ENCODE data around the gene RARB.

Gene RARB

DNA sequence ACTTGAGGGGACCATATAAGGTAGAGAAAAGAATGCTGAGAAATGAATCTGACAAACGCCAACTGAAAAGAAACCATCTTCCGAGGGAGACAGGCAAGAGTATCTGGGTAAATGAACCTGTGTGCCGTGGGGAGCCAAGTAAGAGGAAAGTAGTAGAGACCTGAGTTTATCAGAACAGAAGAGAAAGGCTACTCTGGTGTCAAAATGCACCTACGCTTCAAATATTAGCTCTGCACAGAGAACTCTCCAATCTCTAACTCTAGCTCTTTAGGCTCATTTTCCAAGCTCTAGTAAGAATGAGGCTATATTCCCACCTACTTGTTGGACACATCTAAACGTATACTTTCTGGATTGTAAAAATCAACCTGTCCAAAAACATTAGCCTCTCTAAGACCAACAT is 183.1 kb downstream of the RARB start:
- DNase-seq (ENCODE audit: low spot score) = no peak
- TF ChIP-seq, protein P1, sequence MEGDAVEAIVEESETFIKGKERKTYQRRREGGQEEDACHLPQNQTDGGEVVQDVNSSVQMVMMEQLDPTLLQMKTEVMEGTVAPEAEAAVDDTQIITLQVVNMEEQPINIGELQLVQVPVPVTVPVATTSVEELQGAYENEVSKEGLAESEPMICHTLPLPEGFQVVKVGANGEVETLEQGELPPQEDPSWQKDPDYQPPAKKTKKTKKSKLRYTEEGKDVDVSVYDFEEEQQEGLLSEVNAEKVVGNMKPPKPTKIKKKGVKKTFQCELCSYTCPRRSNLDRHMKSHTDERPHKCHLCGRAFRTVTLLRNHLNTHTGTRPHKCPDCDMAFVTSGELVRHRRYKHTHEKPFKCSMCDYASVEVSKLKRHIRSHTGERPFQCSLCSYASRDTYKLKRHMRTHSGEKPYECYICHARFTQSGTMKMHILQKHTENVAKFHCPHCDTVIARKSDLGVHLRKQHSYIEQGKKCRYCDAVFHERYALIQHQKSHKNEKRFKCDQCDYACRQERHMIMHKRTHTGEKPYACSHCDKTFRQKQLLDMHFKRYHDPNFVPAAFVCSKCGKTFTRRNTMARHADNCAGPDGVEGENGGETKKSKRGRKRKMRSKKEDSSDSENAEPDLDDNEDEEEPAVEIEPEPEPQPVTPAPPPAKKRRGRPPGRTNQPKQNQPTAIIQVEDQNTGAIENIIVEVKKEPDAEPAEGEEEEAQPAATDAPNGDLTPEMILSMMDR (IDR thresholded peaks at IDR 0.05; ENCODE audit: extremely low read depth, missing control alignments) = no peak

DNA sequence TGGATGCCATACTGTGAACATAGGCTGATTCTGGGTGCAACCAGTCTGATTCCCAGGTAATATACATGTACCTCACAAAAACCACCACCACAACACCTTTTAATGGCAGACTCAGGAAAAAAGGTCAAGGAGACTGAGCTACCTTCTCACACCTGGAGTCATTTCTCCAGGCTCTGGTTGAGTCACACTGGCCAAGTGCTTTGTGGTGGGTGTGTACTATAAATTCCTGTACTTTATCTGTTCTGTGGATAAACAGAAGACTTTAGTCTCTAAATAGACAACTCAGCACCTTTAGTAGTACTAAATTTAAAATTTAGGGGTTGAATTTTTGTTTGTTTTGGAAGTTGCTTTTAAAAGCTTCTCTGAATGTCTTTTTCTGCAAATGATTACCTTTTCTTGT is 190.0 kb downstream of the RARB start:
- DNase-seq (ENCODE audit: low spot score) = no peak
- TF ChIP-seq, protein P1 (IDR thresholded peaks at IDR 0.05; ENCODE audit: extremely low read depth, missing control alignments) = no peak

DNA sequence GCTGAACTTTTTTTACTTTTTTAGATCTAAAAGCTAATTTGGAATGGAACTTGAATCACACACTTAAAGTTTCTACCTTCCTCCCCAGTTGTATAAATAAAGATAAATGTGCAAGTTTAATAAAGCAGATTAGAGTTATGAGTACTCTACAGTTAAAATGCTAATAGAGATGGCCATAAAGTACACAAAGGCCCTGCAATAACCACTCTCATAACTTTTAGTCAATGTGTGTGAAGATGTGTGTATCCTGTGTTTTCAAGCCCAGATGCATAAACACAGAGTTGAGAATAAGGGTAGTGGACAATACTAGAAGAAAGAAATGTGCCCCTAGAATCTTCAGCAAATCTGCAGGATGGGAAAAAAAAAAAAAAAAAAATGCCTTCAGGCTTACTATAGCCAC is 191.3 kb downstream of the RARB start:
- no peak for DNase-seq (ENCODE audit: low spot score)
- TF ChIP-seq, protein P1 (IDR thresholded peaks at IDR 0.05; ENCODE audit: extremely low read depth, missing control alignments) = no peak

DNA sequence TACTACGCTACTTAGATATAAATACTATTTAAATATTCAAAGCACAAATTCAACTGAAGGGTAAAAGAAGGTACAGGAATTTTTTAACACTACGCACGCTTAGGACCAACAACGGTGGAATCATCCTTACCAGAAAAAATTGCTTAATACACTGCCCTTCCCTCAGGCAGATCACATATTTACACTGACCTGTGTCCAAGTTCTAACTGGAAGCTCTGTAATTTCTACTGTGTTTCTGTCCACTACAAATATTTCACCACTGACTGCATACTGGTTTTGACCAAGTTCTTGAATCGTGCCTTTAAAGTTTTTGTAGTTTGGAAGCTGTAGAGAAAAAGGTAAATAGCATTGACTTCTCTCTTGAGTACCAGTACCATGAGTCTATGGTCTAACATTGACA is 192.4 kb downstream of the RARB start:
- no peak for DNase-seq (ENCODE audit: low spot score)
- TF ChIP-seq, protein P1 (IDR thresholded peaks at IDR 0.05; ENCODE audit: extremely low read depth, missing control alignments) = no peak

DNA sequence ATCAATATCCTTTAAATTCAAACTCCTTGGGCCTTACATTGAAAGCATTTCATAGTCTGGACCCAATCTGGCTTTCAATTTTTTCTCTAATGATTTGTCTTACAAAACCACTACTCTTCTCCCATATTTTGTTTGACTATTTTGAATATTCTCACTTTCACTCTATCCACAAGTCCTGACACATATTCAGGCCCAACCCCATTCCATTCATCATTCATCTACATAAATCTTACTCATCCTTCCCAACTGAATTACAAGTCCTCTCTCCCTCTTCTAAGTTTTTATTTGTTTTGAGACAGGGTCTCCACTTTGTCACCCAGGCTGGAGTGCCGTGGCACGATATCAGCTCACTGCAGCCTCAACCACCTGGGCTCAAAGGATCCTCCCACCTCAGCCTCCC is 193.0 kb downstream of the RARB start:
- DNase-seq (ENCODE audit: low spot score) = no peak
- TF ChIP-seq, protein P1 (IDR thresholded peaks at IDR 0.05; ENCODE audit: extremely low read depth, missing control alignments) = no peak

DNA sequence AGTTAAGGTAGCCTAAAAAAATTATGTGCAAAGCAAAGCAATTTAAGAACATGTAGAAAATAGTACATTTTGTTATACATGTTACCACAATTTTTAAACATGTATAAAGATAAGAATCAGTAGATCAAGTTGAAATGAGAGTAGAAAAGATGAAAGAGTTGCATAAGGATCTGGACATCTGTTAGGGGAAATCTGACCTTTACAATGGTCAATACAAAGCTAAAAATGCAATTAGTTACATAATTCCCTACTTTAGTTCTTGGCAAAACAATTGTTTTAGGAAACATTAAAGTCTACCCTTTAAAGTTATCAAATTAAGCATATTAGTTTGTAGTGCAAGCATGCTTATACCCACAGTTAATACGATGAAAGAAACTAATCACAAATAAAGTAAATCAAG is 203.9 kb downstream of the RARB start:
- no peak for DNase-seq (ENCODE audit: low spot score)
- TF ChIP-seq, protein P1 (IDR thresholded peaks at IDR 0.05; ENCODE audit: extremely low read depth, missing control alignments) = no peak

- DNase-seq (ENCODE audit: low spot score) = no peak
- TF ChIP-seq, protein P1 (IDR thresholded peaks at IDR 0.05; ENCODE audit: extremely low read depth, missing control alignments) = no peak
Measured at GRCh38 chr3:25633919-25634318, 205.9 kb downstream of the RARB start.

Measured in GM20000 (cell line).